ENCODE data around the gene INO80.

Gene INO80

GRCh38 chr15:40941528-40942336, 174.3 kb downstream of the INO80 start:
- peak; percentile 53 for DNase-seq

GRCh38 chr15:40941068-40941527, 175.0 kb downstream of the INO80 start:
- DNase-seq, result no peak

DNA sequence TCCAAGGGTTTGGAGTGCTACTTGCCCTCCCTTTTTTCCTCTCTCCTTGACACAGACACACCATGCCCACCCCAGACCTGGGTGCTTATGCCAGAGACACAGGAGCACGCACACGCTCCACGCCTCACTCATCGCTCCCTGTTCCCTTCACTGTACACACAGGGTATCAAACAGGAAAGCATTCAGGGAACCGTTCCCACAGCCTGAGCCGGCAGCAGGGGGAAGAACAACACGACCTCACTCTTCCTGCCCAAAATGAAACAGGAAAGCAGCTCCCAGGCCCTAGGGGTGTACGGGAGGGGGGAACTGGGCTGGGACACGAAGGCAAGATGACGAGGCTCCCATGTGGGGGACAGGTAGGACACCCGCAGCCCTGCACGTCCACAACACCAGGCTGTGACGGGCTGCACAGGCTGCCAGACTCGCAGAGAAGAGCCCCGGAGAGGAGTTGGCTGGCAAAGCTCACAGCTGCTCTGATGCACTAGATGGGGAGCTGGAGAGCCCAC, 175.7 kb downstream of the INO80 start:
- DNase-seq, result no peak

DNA sequence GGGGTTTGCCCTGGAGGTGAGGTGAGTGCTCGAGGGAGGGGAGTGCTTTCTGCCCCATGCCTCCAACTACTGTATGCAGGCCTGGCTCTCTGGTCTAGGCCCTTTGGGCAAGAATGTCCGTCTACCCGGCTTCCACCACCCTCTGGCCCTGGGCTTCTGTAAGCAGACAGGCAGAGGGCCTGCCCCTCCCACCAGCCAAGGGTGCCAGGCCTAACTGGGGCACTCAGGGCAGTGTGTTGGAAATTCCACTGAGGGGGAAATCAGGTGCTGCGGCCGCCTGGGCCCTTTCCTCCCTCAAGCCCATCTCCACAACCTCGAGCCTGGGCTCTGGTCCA, 177.6 kb downstream of the INO80 start:
- DNase-seq, result no peak

GRCh38 chr15:40937762-40938535, 178.1 kb downstream of the INO80 start:
- DNase-seq, result peak; percentile 55

GRCh38 chr15:40936709-40937666, 179.1 kb downstream of the INO80 start:
- peak; percentile 15 for DNase-seq

DNA sequence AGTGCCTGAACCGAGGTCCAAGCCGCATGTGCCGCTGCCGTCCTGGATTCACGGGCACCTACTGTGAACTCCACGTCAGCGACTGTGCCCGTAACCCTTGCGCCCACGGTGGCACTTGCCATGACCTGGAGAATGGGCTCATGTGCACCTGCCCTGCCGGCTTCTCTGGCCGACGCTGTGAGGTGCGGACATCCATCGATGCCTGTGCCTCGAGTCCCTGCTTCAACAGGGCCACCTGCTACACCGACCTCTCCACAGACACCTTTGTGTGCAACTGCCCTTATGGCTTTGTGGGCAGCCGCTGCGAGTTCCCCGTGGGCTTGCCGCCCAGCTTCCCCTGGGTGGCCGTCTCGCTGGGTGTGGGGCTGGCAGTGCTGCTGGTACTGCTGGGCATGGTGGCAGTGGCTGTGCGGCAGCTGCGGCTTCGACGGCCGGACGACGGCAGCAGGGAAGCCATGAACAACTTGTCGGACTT, 179.8 kb downstream of the INO80 start:
- DNase-seq, result no peak

DNA sequence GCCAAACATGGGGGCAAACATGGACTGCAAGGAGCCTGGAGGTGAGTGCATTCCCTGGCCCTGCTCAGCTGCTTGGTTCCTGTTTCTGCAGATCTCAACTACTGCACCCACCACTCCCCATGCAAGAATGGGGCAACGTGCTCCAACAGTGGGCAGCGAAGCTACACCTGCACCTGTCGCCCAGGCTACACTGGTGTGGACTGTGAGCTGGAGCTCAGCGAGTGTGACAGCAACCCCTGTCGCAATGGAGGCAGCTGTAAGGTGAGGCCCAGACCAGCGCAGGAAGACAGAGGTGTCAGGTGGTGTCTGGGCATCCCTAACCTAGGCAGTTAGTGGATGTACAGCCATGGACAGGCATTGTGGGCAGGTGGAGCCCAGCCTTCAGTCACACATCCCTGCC, 181.6 kb downstream of the INO80 start:
- no peak for DNase-seq

- DNase-seq, result no peak
Measured at GRCh38 chr15:40933517-40933902, 182.6 kb downstream of the INO80 start.

DNA sequence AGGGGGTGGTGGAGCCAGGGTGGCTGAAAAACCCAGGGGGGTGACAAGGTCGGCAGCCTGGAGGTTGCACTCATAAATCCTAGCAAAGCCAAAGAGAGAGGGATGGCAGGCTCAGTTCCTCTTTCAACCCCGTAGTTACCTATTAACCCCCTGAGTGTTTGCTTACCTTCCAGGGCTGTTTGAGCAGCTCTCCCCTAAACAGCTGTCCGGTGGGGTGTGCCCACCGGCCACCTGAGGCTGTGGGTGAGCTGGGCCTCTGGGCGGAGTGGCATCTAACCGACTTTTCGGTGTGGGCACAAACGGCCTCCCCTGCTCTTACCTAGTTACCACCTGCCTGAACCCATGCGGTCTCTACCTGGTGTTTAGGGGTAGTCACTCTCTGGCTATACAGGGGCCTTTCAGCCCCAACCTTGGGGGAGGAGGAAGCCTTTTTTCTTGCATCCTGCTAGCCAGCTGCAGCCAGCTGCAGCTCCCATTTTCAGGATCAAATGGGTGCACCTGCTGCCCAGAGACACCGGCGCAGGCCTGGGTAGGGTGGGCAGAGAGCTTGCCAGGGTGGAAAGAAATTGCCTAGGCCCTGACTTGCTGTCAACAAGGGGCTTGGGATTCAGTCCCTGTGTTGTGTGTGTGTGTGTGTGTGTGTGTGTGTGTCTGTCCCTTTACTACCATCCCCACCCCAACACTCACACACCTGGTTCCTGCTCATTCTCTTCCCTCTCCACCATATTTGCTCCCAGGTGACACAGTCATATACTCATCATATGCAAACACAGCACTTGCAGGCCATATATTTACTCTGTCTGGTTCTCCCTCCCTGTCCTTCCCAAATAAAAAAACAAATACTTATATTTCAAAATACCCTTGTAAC, 183.2 kb downstream of the INO80 start:
- no peak for DNase-seq

GRCh38 chr15:40932156-40932555, 183.9 kb downstream of the INO80 start:
- no peak for DNase-seq

DNA sequence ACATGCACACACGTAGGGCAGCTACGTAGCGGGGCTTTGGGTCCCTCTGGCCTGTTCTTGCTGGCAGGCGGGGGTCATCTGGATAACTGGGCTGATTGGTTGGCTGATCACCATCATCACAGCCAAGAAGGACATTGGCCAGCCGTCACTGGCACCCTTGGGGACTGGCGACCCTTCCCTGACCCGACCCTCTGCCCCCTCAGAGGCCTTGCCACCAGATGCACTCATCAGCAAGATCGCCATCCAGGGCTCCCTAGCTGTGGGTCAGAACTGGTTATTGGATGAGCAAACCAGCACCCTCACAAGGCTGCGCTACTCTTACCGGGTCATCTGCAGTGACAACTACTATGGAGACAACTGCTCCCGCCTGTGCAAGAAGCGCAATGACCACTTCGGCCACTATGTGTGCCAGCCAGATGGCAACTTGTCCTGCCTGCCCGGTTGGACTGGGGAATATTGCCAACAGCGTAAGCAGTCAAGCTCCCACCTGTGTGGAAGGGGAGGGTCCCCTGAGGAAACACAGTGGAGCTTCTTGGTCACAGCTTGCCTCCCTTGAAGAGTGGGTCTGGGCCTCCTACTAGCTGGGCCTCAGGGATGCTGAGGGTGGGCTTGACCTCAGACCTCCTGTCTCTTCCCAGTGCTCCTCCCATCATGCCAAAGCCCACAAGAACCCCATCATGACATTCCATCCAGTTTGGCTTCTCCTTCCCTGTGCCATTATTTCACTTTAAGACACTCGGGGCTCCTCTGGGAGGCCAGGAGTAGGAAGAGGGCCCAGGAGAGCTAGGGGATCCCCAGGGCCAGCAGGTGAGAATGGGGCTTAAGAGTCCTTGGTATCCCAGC, 184.6 kb downstream of the INO80 start:
- no peak for DNase-seq

- no peak for DNase-seq
Measured at GRCh38 chr15:40930430-40931299, 185.4 kb downstream of the INO80 start.

GRCh38 chr15:40929660-40930429, 186.2 kb downstream of the INO80 start:
- peak; percentile 22 for DNase-seq
